LHCN-M2 (cell line): Measurements from ENCODE around the gene IQGAP1. TPM values are rescaled to one million over a fixed set of nuclear protein-coding genes. Genes with fewer than 3 reads are reported as not detected.
"Not testable (repeated sequence)": the region's sequence is repeated elsewhere in the genome, so short reads cannot be mapped to it uniquely, and the experiment has no call there.

ENCODE experiments used
- DNase-seq: peaks from one replicate; pipeline ENCODE4 v3.0.0-alpha.2; 2012; ENCODE audit warnings: low read depth
- total RNA-seq: library from RNA; depleted of rRNA; stranded (reverse); fragments of >200 nt; gene quantifications from 2 replicates; pipeline ENCODE4 v1.2.3, GENCODE V29; 2014

IQGAP1 gene
- total RNA-seq, 1 experiment from 2014 or later, result 217 TPM

- DNase-seq, result no peak
Observed at GRCh38 chr15:90407871-90408317, 19.9 kb downstream of the IQGAP1 start.

- no peak for DNase-seq
Observed at GRCh38 chr15:90408657-90409056, 20.6 kb downstream of the IQGAP1 start.

GRCh38 chr15:90409587-90409986 is 21.5 kb downstream of the IQGAP1 start:
- not testable (repeated sequence) for DNase-seq

GRCh38 chr15:90410316-90410715 is 22.3 kb downstream of the IQGAP1 start:
- DNase-seq, result not testable (repeated sequence)

- DNase-seq, result no peak
Observed at GRCh38 chr15:90411176-90411575, 23.1 kb downstream of the IQGAP1 start.

- DNase-seq, result peak; percentile 74
Observed at GRCh38 chr15:90412356-90413194, 24.5 kb downstream of the IQGAP1 start.

- peak; percentile 86 for DNase-seq
Observed at GRCh38 chr15:90413411-90414379, 25.7 kb downstream of the IQGAP1 start.

GRCh38 chr15:90414408-90415028 is 26.5 kb downstream of the IQGAP1 start:
- DNase-seq, result peak; percentile 91

- not testable (repeated sequence) for DNase-seq
Observed at GRCh38 chr15:90416052-90416451, 28.0 kb downstream of the IQGAP1 start.

- DNase-seq, result no peak
Observed at GRCh38 chr15:90418627-90419026, 30.6 kb downstream of the IQGAP1 start.

GRCh38 chr15:90419206-90419605 is 31.2 kb downstream of the IQGAP1 start:
- no peak for DNase-seq

GRCh38 chr15:90419738-90420406 is 31.8 kb downstream of the IQGAP1 start:
- peak; percentile 91 for DNase-seq

- DNase-seq, result no peak
Observed at GRCh38 chr15:90420451-90420850, 32.4 kb downstream of the IQGAP1 start.

- no peak for DNase-seq
Observed at GRCh38 chr15:90421527-90421926, 33.5 kb downstream of the IQGAP1 start.

- DNase-seq, result no peak
Observed at GRCh38 chr15:90422043-90422442, 34.0 kb downstream of the IQGAP1 start.

- no peak for DNase-seq
Observed at GRCh38 chr15:90422936-90423335, 34.9 kb downstream of the IQGAP1 start.

- no peak for DNase-seq
Observed at GRCh38 chr15:90423801-90424319, 35.8 kb downstream of the IQGAP1 start.

GRCh38 chr15:90425726-90426346 is 37.8 kb downstream of the IQGAP1 start:
- no peak for DNase-seq

- DNase-seq, result no peak
Observed at GRCh38 chr15:90427185-90427584, 39.1 kb downstream of the IQGAP1 start.

GRCh38 chr15:90432253-90432652 is 44.2 kb downstream of the IQGAP1 start:
- DNase-seq, result no peak
